Measurements from ENCODE around the gene PUS1.

DNA sequence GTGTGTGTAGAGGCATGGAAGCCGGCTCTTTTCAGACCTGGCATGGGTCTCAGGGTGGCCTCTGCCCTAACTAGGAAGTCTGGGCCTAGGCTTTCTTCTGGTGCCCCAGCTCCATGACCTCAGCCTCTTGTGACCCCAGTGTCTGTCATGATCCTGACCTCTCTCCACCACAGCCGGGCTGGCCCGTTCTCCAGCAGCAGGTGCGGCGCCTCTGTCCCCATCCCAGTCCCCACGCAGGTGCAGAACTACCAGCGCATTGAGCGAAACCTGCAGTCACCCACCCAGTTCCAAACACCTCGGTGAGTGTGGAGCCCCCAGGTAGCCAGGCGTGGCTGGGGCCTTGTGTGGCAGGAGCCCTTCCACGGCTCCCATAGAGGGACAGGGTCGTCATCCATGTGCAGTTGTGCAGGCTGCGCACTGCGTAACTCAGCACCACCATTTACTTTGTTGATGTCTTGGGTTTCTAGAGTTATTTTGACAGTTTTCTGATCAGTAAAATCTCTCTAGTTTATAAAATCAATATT is 14.8 kb upstream of the PUS1 start:
- TF ChIP-seq, protein P1, sequence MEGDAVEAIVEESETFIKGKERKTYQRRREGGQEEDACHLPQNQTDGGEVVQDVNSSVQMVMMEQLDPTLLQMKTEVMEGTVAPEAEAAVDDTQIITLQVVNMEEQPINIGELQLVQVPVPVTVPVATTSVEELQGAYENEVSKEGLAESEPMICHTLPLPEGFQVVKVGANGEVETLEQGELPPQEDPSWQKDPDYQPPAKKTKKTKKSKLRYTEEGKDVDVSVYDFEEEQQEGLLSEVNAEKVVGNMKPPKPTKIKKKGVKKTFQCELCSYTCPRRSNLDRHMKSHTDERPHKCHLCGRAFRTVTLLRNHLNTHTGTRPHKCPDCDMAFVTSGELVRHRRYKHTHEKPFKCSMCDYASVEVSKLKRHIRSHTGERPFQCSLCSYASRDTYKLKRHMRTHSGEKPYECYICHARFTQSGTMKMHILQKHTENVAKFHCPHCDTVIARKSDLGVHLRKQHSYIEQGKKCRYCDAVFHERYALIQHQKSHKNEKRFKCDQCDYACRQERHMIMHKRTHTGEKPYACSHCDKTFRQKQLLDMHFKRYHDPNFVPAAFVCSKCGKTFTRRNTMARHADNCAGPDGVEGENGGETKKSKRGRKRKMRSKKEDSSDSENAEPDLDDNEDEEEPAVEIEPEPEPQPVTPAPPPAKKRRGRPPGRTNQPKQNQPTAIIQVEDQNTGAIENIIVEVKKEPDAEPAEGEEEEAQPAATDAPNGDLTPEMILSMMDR (IDR thresholded peaks at IDR 0.05; ENCODE audit: borderline replicate concordance, extremely low read depth, low read length, poor library complexity, severe bottlenecking): no peak
- no peak for TF ChIP-seq EZH2 (IDR thresholded peaks at IDR 0.05; ENCODE audit: borderline replicate concordance, low read depth, low read length, severe bottlenecking)
